Measurements from ENCODE around the gene MCEMP1.

GRCh38 chr19:7682175-7682855 lies 5.4 kb downstream of the MCEMP1 start:
- no peak for TF ChIP-seq CTCF (IDR thresholded peaks at IDR 0.05)
- no peak for TF ChIP-seq POLR2A (IDR thresholded peaks at IDR 0.05)

Data from adrenal gland (tissue), 5 donors.